Measurements from ENCODE around the gene ERCC5. TPM values are rescaled to one million over a fixed set of nuclear protein-coding genes. Genes with fewer than 3 reads are reported as not detected.
A peak's percentile ranks its signal among the peaks of the same experiment; 100 is the strongest.

The ERCC5 gene
- total and polyA plus RNA-seq, 2 of the 8 experiments (the other 6 are each of a cell fraction or from before 2014, with no cell fraction given), result 3.8 to 24.4 TPM

- peak overlapping the region in 1 of 4 experiments; percentile 12; a peak in 1 of 7 replicates for H3K9ac ChIP-seq (replicated peaks in 1 of 4; ENCODE audit: extremely low read depth in 1 of 4, low read depth in 3 of 4, low read length in 3 of 4)
- H3K27ac ChIP-seq (ENCODE audit: low read depth, low read length), result no peak overlapping the region
- H2BK12ac ChIP-seq (ENCODE audit: low read depth, low read length), result no peak overlapping the region
- DNase-seq (ENCODE audit: low read depth in 1 of 2, low spot score in 2 of 2), result no peak
- H2BK5ac ChIP-seq (ENCODE audit: low read depth, low read length), result no peak overlapping the region
- H4K91ac ChIP-seq (replicated peaks; ENCODE audit: insufficient read length, low read length), result no peak overlapping the region
- H2AFZ ChIP-seq (ENCODE audit: low read length), result peak overlapping the region; percentile 65; the same call in 1 of the 2 replicates
- TF ChIP-seq CHD1 (IDR thresholded peaks at IDR 0.05; ENCODE audit: low read depth, low read length), result no peak
- TF ChIP-seq YY1 (IDR thresholded peaks at IDR 0.05; ENCODE audit: low read depth, low read length), result peak; percentile 70; the same call in 1 of the 2 replicates
- no peak overlapping the region for H4K5ac ChIP-seq (ENCODE audit: insufficient read length, low read depth, low read length)
- H2AK5ac ChIP-seq (ENCODE audit: low read depth, low read length), result no peak overlapping the region
- no peaks in the 10 kb centered on the region for H3K79me1 ChIP-seq (ENCODE audit: low read depth, low read length)
- no peak overlapping the region; the same call in 1 of the 2 replicates for H4K8ac ChIP-seq (ENCODE audit: extremely low read depth, insufficient read depth, low read length)
- no peak overlapping the region for H3K56ac ChIP-seq (replicated peaks; ENCODE audit: insufficient read length, low read depth, low read length)
- no peaks in the 10 kb centered on the region for H3K79me2 ChIP-seq (ENCODE audit: control insufficient read depth in 1 of 2, insufficient read depth in 2 of 2, low read length in 2 of 2)
- FAIRE-seq, result no peak
- POLR2A ChIA-PET (ENCODE audit: partially characterized antibody), result no interaction called here
- no peaks in the 10 kb centered on the region for H3K36me3 ChIP-seq (ENCODE audit: control insufficient read depth in 2 of 4, insufficient read depth in 4 of 4, low read length in 3 of 4)
- H2BK120ac ChIP-seq (replicated peaks; ENCODE audit: low read depth, low read length), result no peak overlapping the region
- peaks cover 2% of the 10 kb centered on the region; the same call in 1 of the 2 replicates for H3K23me2 ChIP-seq (ENCODE audit: low read depth, low read length)
- H3K23ac ChIP-seq (ENCODE audit: insufficient read length), result no peak overlapping the region
- no peaks in the 10 kb centered on the region for H3K27me3 ChIP-seq (replicated peaks in 1 of 4; ENCODE audit: control insufficient read depth in 3 of 4, extremely low read depth in 1 of 4, insufficient read depth in 3 of 4, low read length in 3 of 4)
- no peak overlapping the region for H2BK20ac ChIP-seq (ENCODE audit: low read length)
- no peak overlapping the region for H3K14ac ChIP-seq (ENCODE audit: insufficient read length)
- CTCF ChIA-PET (ENCODE audit: partially characterized antibody), result interaction anchor here (0.7 kb wide), 1 partner anchor 296 kb away, joined by 4 read pairs; no protein-coding TSS in a partner anchor
- H2BK15ac ChIP-seq (ENCODE audit: low read length), result no peak overlapping the region
- no peaks in the 10 kb centered on the region for H3K4me1 ChIP-seq (replicated peaks in 1 of 4; ENCODE audit: control insufficient read depth in 3 of 4, insufficient read depth in 4 of 4, low read length in 3 of 4)
- no peaks in the 10 kb centered on the region for H4K20me1 ChIP-seq (replicated peaks in 1 of 2; ENCODE audit: control insufficient read depth in 1 of 2, insufficient read depth in 2 of 2, low read length in 2 of 2)
- H3K4ac ChIP-seq (replicated peaks; ENCODE audit: insufficient read length, low read depth, low read length), result no peak overlapping the region
- no peaks in the 10 kb centered on the region for H3K9me3 ChIP-seq (ENCODE audit: insufficient read depth in 2 of 2, low read depth in 1 of 2, low read length in 1 of 2)
- H3K4me3 ChIP-seq (ENCODE audit: extremely low read depth in 1 of 4, insufficient read depth in 2 of 4, low read depth in 3 of 4, low read length in 4 of 4), result no peak overlapping the region
- H3K18ac ChIP-seq (ENCODE audit: extremely low read depth, low read length), result no peak overlapping the region
- no peak overlapping the region for H3K4me2 ChIP-seq (ENCODE audit: insufficient read depth in 1 of 2, low read depth in 2 of 2, low read length in 2 of 2)
These were observed 33.1 kb upstream of the ERCC5 start for GRCh38 chr13:102812611-102813287.
